ENCODE data around the gene HPDL. TPM values are rescaled to one million over a fixed set of nuclear protein-coding genes. Genes with fewer than 3 reads are reported as not detected.
A peak's percentile ranks its signal among the peaks of the same experiment; 100 is the strongest.
"Not testable (repeated sequence)": the region's sequence is repeated elsewhere in the genome, so short reads cannot be mapped to it uniquely, and the experiment has no call there.

Gene HPDL
- not detected for total RNA-seq
- 0.54 TPM for polyA plus RNA-seq (2013, experiment 1 of 2)
- 0.76 TPM for polyA plus RNA-seq (2013, experiment 2 of 2)
- total RNA-seq: 0 to 55.7 (median 0.75) reads per million in 172 experiments

- peaks cover 21% of the 10 kb centered on the region for H3K36me3 Mint-ChIP-seq (ENCODE audit: low read depth)
Measured at GRCh38 chr1:45326627-45327623, at the start of gene HPDL. Gene HPDL, plus strand, starts transcription at chr1:45326895. Its CDS starts 254 bp downstream, at chr1:45327149.

GRCh38 chr1:45282351-45282750, 44.3 kb upstream of the HPDL start:
- ATAC-seq (ENCODE audit: poor library complexity) (no peak), DNase-seq (no peak)
- Histone ChIP-seq H3K36me3 (ENCODE audit: insufficient read depth, low read length) (no peaks in the 10 kb centered on the region), H3K9me3 (ENCODE audit: control insufficient read depth in 1 of 2, insufficient read depth in 1 of 2, low read length in 2 of 2) (peaks cover 0 to 8% of the 10 kb centered on the region in 2 experiments), H3K27ac (ENCODE audit: low read depth in 1 of 2, low read length in 2 of 2) (no peak overlapping the region), H3K27me3 (ENCODE audit: control insufficient read depth in 1 of 2, insufficient read depth in 2 of 2, low read length in 2 of 2) (no peaks in the 10 kb centered on the region), H3K4me3 (ENCODE audit: low read length) (no peak overlapping the region), H3K4me1 (ENCODE audit: insufficient read depth, low read length) (no peaks in the 10 kb centered on the region)
- intact Hi-C loops (cut with DNase I, micrococcal nuclease): no loop called here
- no peaks in the 10 kb centered on the region for H3K9me3 Mint-ChIP-seq
- H3K36me3 Mint-ChIP-seq (ENCODE audit: low read depth): no peaks in the 10 kb centered on the region
- no peak for TF ChIP-seq CTCF (IDR thresholded peaks at IDR 0.05)
- H3K27ac Mint-ChIP-seq: no peak overlapping the region
- H3K4me1 Mint-ChIP-seq (ENCODE audit: low read depth): no peaks in the 10 kb centered on the region
- no peaks in the 10 kb centered on the region for H3K27me3 Mint-ChIP-seq
- POLR2A ChIA-PET: no interaction called here
- CTCF ChIA-PET: no interaction called here
- H3K4me3 Mint-ChIP-seq: no peak overlapping the region

More at GRCh38 chr1:45326627-45327623, at the start of gene HPDL:
- ChIA-PET CTCF (interaction anchor here (0.6 to 1.4 kb wide), 3 partner anchors 13 to 92 kb away, joined by 3 to 4 read pairs (median 4); partner anchors contain the start of genes MUTYH and TOE1), POLR2A (interaction anchor here (0.9 to 4.9 kb wide), 4 partner anchors 13 to 359 kb away, joined by 3 to 50 read pairs (median 6); partner anchors contain the start of genes HECTD3, MUTYH, TOE1 and UROD)
- Histone ChIP-seq H3K9me3 (ENCODE audit: control insufficient read depth in 1 of 2, insufficient read depth in 1 of 2, low read length in 2 of 2) (no peaks in the 10 kb centered on the region), H3K36me3 (ENCODE audit: insufficient read depth, low read length) (peaks cover 14% of the 10 kb centered on the region), H3K4me1 (ENCODE audit: insufficient read depth, low read length) (peaks cover 21% of the 10 kb centered on the region), H3K27ac (ENCODE audit: low read depth in 1 of 2, low read length in 2 of 2) (no peak within 1 kb of the TSS), H3K4me3 (ENCODE audit: low read length) (peak within 1 kb of the TSS; percentile 70), H3K27me3 (ENCODE audit: control insufficient read depth in 1 of 2, insufficient read depth in 2 of 2, low read length in 2 of 2) (peaks cover 0 to 2% of the 10 kb centered on the region in 2 experiments)
- peak; percentile 87 for ATAC-seq (ENCODE audit: poor library complexity)
- Mint-ChIP-seq H3K4me3 (peak within 1 kb of the TSS; percentile 85), H3K4me1 (ENCODE audit: low read depth) (peaks cover 7% of the 10 kb centered on the region), H3K27ac (no peak within 1 kb of the TSS), H3K9me3 (no peaks in the 10 kb centered on the region), H3K27me3 (no peaks in the 10 kb centered on the region)
- intact Hi-C loops (cut with DNase I, micrococcal nuclease): no loop called here
- DNase-seq: peak; percentile 18 to 78 (median 46)
- TF ChIP-seq CTCF (IDR thresholded peaks at IDR 0.05): no peak

- H3K4me1 ChIP-seq (ENCODE audit: insufficient read depth, low read length); ATAC-seq (ENCODE audit: poor library complexity); H3K27me3 Mint-ChIP-seq; H3K36me3 ChIP-seq (ENCODE audit: insufficient read depth, low read length); H3K4me3 Mint-ChIP-seq; H3K36me3 Mint-ChIP-seq (ENCODE audit: low read depth); CTCF ChIA-PET; H3K9me3 ChIP-seq (ENCODE audit: control insufficient read depth in 1 of 2, insufficient read depth in 1 of 2, low read length in 2 of 2); intact Hi-C loops (cut with DNase I, micrococcal nuclease); DNase-seq; H3K27ac ChIP-seq (ENCODE audit: low read depth in 1 of 2, low read length in 2 of 2); H3K27ac Mint-ChIP-seq; H3K27me3 ChIP-seq (ENCODE audit: control insufficient read depth in 1 of 2, insufficient read depth in 2 of 2, low read length in 2 of 2); H3K4me3 ChIP-seq (ENCODE audit: low read length); H3K4me1 Mint-ChIP-seq (ENCODE audit: low read depth); POLR2A ChIA-PET; H3K9me3 Mint-ChIP-seq: not testable (repeated sequence)
Measured at GRCh38 chr1:45284858-45285257, 41.8 kb upstream of the HPDL start.

- H3K36me3 ChIP-seq (ENCODE audit: insufficient read depth, low read length); H3K4me1 ChIP-seq (ENCODE audit: insufficient read depth, low read length); DNase-seq; H3K4me3 ChIP-seq (ENCODE audit: low read length); H3K27ac Mint-ChIP-seq; H3K4me3 Mint-ChIP-seq; CTCF ChIA-PET; H3K27me3 ChIP-seq (ENCODE audit: control insufficient read depth in 1 of 2, insufficient read depth in 2 of 2, low read length in 2 of 2); H3K27me3 Mint-ChIP-seq; H3K9me3 Mint-ChIP-seq; intact Hi-C loops (cut with DNase I, micrococcal nuclease); H3K27ac ChIP-seq (ENCODE audit: low read depth in 1 of 2, low read length in 2 of 2); POLR2A ChIA-PET; H3K36me3 Mint-ChIP-seq (ENCODE audit: low read depth); ATAC-seq (ENCODE audit: poor library complexity); H3K9me3 ChIP-seq (ENCODE audit: control insufficient read depth in 1 of 2, insufficient read depth in 1 of 2, low read length in 2 of 2); H3K4me1 Mint-ChIP-seq (ENCODE audit: low read depth): not testable (repeated sequence)
Measured at GRCh38 chr1:45286521-45286920, 40.2 kb upstream of the HPDL start.

GRCh38 chr1:45291002-45291401, 35.7 kb upstream of the HPDL start:
- H3K27me3 Mint-ChIP-seq; H3K27me3 ChIP-seq (ENCODE audit: control insufficient read depth in 1 of 2, insufficient read depth in 2 of 2, low read length in 2 of 2); H3K36me3 Mint-ChIP-seq (ENCODE audit: low read depth); POLR2A ChIA-PET; H3K4me3 ChIP-seq (ENCODE audit: low read length); H3K36me3 ChIP-seq (ENCODE audit: insufficient read depth, low read length); ATAC-seq (ENCODE audit: poor library complexity); DNase-seq; H3K9me3 ChIP-seq (ENCODE audit: control insufficient read depth in 1 of 2, insufficient read depth in 1 of 2, low read length in 2 of 2); H3K4me1 Mint-ChIP-seq (ENCODE audit: low read depth); H3K27ac Mint-ChIP-seq; H3K27ac ChIP-seq (ENCODE audit: low read depth in 1 of 2, low read length in 2 of 2); H3K9me3 Mint-ChIP-seq; H3K4me3 Mint-ChIP-seq; intact Hi-C loops (cut with DNase I, micrococcal nuclease); H3K4me1 ChIP-seq (ENCODE audit: insufficient read depth, low read length): not testable (repeated sequence)
- CTCF ChIA-PET: interaction anchor here (1.6 kb wide), 1 partner anchor 13 kb away, joined by 4 read pairs; no protein-coding TSS in a partner anchor
